ENCODE measurements around the gene CALHM5. TPM values are rescaled to one million over a fixed set of nuclear protein-coding genes. Genes with fewer than 3 reads are reported as not detected.

CALHM5 gene
- total and polyA plus RNA-seq, 2 donors = 1.7 to 8.6 TPM

DNA sequence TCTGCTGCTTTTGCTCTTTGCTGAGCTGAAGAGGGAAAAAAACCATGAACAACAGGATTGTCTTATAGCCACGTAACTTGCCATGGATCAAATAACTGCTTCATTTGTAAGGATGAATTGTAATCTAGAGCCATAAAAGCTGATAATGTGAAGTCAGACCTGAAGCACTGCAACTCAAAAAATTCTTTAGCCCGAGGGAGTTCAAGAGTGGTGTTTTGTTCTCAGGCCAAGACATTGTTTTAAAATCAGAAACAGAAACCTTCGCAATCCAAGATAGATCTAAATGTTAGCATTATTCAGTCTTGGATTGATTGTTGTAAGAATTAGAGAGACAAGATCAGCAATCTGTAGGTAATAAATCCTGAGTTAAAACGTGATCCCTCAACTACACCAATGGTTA, 34.2 kb downstream of the CALHM5 start, which contains the start of gene TRAPPC3L:
TSS of gene TRAPPC3L (minus strand) at position 34 of the 400 bp plus-strand sequence. CDS start 170 bp downstream, outside the sequence.
- WGBS = 34% methylated on average over 4 of the region's 4 CpGs
- DNase-seq (ENCODE audit: extremely low spot score) = no peak
- Histone ChIP-seq H3K4me3 (ENCODE audit: low read depth, low read length) (no peak within 1 kb of the TSS), H3K27ac (ENCODE audit: low read depth) (no peak within 1 kb of the TSS), H3K36me3 (ENCODE audit: insufficient read depth) (no peaks in the 10 kb centered on the region), H3K4me1 (ENCODE audit: insufficient read depth) (no peaks in the 10 kb centered on the region)

DNA sequence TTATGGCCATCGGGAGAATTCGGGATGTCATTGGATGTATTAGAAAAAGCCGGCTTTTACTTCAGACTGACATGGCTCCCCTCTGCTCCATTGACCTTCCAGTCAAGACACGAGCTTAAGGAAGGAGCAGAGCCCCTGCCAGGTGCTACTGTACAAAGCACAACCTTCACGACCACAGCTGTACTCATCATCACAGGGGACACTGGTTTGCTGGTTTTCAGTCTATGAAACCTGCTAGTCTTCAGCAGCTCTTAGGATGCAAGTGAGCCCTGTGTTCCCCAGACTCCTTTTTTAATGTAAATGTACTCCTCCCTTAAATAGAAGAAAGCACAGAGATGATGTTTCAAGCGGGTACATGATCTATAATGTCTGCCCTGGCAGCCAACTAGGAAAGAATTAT, 35.9 kb downstream of the CALHM5 start:
- H3K36me3 ChIP-seq (ENCODE audit: insufficient read depth) = no peaks in the 10 kb centered on the region
- no peak overlapping the region for H3K4me3 ChIP-seq (ENCODE audit: low read depth, low read length)
- no peak overlapping the region for H3K27ac ChIP-seq (ENCODE audit: low read depth)
- no peaks in the 10 kb centered on the region for H3K4me1 ChIP-seq (ENCODE audit: insufficient read depth)
- 82% methylated on average over 6 of the region's 6 CpGs for WGBS
- DNase-seq (ENCODE audit: extremely low spot score) = no peak

DNA sequence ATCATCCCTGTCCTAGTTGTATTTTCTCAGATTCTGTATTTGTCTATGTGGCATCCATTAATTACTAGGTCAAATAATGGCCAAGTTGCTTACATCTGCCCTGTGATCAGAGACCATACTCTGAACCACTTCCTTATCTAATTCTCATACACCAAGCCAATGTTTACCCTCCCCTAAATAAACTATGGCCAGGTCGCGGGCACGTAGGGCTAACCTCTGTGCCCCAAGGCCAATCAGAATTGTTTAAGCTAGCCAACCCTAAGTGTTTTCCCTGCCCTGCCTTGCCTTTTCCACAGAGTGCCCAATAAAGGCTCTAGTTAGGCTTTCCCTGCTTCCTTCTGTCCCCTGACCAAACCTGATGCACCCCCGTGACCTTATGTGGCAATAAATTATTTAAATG, 39.4 kb downstream of the CALHM5 start:
- Histone ChIP-seq H3K4me3 (ENCODE audit: low read depth, low read length) (no peak overlapping the region), H3K4me1 (ENCODE audit: insufficient read depth) (no peaks in the 10 kb centered on the region), H3K27ac (ENCODE audit: low read depth) (no peak overlapping the region), H3K36me3 (ENCODE audit: insufficient read depth) (no peaks in the 10 kb centered on the region)
- WGBS = 48% methylated on average over 4 of the region's 4 CpGs
- no peak for DNase-seq (ENCODE audit: extremely low spot score)

DNA sequence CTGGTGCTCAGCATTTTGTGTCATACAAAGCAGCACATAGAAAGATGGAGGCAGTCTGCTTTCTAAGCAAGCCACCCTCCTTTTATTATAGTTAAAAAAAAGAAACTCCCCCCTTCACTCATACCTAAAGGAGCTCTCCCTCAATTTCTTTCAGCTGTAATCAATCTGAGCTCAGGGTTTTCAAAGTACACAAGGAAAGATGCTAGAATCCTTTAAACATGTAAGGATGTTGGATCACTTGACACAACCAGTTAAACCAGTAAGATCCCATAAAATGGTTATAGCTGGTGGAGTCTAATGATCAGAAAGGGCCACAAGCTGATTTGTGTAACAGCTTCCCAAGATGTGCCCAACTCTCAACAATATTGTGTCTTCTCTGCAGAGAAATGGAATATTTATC, 42.0 kb downstream of the CALHM5 start, which contains the start of gene CALHM4:
TSS of gene CALHM4 (plus strand) at position 301 of the 400 bp plus-strand sequence. CDS start at position 344, 43 bp downstream.
- DNase-seq (ENCODE audit: extremely low spot score) = no peak
- no peak within 1 kb of the TSS for H3K27ac ChIP-seq (ENCODE audit: low read depth)
- no peaks in the 10 kb centered on the region for H3K36me3 ChIP-seq (ENCODE audit: insufficient read depth)
- no peaks in the 10 kb centered on the region for H3K4me1 ChIP-seq (ENCODE audit: insufficient read depth)
- H3K4me3 ChIP-seq (ENCODE audit: low read depth, low read length) = no peak within 1 kb of the TSS

DNA sequence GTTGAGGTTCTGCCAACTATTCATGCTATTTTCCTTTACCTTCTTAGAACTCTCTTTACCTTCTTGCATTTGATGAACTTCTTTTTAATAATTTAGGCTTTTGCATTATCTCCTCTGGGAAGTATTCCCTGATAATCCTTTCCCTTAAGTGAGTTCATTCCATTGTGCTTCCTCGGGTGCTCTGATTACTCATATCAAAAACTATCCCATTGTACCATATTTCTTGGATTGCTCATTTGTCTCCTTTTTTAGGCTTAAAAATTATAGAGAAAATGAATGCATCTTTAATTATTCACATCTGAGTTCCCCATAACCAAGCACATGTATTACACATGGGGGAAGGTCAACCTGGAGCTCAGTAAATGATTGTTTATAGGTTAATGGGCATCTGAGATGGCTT, 44.6 kb downstream of the CALHM5 start:
- WGBS = 61% methylated on average over 1 of the region's 1 CpG
- Histone ChIP-seq H3K36me3 (ENCODE audit: insufficient read depth) (no peaks in the 10 kb centered on the region), H3K4me3 (ENCODE audit: low read depth, low read length) (no peak overlapping the region), H3K27ac (ENCODE audit: low read depth) (no peak overlapping the region), H3K4me1 (ENCODE audit: insufficient read depth) (no peaks in the 10 kb centered on the region)
- DNase-seq (ENCODE audit: extremely low spot score) = no peak

DNA sequence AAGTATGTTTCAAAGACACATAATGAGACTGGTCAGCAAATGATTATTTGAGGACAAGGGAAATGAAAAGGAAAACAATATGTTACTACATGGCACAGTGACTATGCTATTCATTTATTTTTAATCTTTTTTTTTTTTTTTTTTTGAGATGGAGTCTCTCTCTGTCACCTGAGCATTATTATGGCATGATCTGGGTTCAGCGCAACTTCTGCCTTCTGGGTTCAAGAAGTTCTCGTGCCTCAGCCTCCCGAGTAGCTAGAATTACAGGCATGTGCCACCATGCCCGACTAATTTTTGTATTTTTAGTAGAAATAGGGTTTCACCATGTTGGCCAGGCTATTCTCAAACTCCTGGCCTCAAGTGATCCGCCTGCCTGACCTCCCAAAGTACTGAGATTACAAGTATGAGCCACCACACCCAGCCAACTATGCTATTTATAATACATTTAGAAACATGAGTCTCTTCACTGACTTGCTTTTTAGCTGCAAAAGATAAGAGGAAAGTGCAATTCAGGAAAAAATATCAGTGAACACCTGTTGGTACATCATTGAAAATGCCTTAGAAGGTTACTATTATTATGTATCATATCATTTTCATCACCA, 45.5 kb downstream of the CALHM5 start:
- Histone ChIP-seq H3K4me1 (ENCODE audit: insufficient read depth) (no peaks in the 10 kb centered on the region), H3K4me3 (ENCODE audit: low read depth, low read length) (no peak overlapping the region), H3K27ac (ENCODE audit: low read depth) (no peak overlapping the region), H3K36me3 (ENCODE audit: insufficient read depth) (no peaks in the 10 kb centered on the region)
- 88% methylated on average over 5 of the region's 5 CpGs for WGBS
- no peak for DNase-seq (ENCODE audit: extremely low spot score)

DNA sequence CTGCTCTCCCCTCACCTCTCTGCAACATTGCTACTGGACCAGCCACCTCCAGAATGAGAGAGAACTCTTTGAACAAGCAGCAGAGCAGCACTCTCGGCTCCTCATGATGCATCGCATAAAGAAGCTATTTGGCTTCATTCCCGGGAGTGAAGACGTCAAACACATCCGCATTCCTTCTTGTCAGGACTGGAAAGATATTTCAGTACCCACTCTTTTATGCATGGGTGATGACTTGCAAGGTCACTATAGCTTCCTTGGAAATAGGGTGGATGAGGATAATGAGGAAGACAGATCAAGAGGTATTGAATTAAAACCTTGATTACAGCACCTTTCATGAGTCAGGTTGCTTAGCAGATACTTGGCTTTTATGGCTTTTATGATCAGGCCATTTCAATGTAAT, 46.5 kb downstream of the CALHM5 start:
- H3K27ac ChIP-seq (ENCODE audit: low read depth) = no peak overlapping the region
- no peaks in the 10 kb centered on the region for H3K4me1 ChIP-seq (ENCODE audit: insufficient read depth)
- DNase-seq (ENCODE audit: extremely low spot score) = peak; percentile 43
- WGBS = 11% methylated on average over 5 of the region's 5 CpGs
- H3K4me3 ChIP-seq (ENCODE audit: low read depth, low read length) = no peak overlapping the region
- H3K36me3 ChIP-seq (ENCODE audit: insufficient read depth) = no peaks in the 10 kb centered on the region

DNA sequence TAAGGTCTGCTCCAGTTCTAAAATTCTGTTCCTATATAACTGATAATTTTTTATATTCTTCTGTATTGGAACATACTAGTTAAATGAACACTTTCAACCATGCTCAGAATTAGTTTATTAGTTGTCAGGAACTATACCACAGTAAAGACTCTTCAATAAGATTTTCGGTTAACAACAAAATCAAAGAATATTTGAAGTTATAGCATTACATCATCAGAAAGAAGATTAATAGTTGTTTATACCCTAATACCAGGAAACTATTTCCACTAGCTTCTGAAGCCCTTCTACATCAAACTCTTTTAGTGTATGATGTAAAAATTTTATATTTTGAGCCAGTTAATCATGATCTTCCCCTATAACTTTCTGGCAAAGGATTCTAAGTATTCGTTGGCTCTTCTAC, 48.7 kb downstream of the CALHM5 start:
- DNase-seq (ENCODE audit: extremely low spot score) = no peak
- H3K27ac ChIP-seq (ENCODE audit: low read depth) = no peak overlapping the region
- no peaks in the 10 kb centered on the region for H3K36me3 ChIP-seq (ENCODE audit: insufficient read depth)
- H3K4me1 ChIP-seq (ENCODE audit: insufficient read depth) = peaks cover 2% of the 10 kb centered on the region
- H3K4me3 ChIP-seq (ENCODE audit: low read depth, low read length) = no peak overlapping the region
- WGBS = 50% methylated on average over 2 of the region's 2 CpGs

DNA sequence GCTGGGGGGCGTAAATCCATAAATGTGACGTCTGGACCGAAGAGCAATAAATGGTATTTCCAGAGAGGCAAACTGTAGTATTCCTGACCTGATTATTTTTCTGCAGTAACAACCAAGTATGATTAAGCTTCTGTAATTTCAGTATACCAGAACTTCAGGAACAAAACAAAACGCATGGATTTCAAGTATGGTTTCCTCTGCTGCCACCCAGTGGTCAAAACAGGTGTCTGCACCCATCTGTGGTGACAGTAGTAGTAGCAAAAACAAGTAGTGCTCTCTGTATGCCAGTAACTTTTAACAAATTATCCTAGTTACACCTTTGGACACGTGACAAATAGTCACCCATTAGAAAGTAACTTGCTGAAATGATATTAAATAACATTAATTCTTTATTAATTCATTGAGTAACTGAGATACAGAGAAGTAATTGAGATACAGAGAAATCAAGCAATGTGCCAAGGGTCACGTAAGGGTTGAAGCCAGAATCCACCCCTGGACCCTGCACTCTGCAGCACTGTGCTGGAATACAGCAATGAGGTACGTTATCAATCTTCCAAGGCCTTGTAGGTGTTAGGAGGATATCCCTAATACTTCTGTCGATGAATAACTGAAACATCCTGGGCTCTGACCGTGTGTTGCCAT, 50.1 kb downstream of the CALHM5 start:
- Histone ChIP-seq H3K4me3 (ENCODE audit: low read depth, low read length) (no peak overlapping the region), H3K36me3 (ENCODE audit: insufficient read depth) (no peaks in the 10 kb centered on the region), H3K27ac (ENCODE audit: low read depth) (no peak overlapping the region), H3K4me1 (ENCODE audit: insufficient read depth) (peaks cover 2% of the 10 kb centered on the region)
- 39% methylated on average over 9 of the region's 9 CpGs for WGBS
- peak; percentile 52 for DNase-seq (ENCODE audit: extremely low spot score)

DNA sequence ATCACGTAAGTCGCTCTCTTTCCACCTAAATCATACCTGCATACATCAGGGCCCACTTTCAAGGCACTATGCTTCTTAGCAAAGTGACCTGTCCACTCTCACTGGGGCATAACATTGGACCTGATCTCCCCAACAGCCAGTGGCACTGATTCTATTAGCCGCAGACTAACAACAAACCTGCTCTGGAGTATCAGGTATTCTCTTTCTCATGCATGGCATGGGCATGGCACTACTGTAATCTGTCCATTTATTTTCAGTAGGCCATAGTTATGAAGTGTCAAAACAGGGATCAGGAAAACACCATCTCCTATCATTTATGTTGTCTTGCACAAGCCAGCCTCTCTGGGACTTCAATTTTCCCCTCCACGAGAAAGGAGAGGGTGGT, 50.6 kb downstream of the CALHM5 start:
- no peak overlapping the region for H3K4me3 ChIP-seq (ENCODE audit: low read depth, low read length)
- no peak overlapping the region for H3K27ac ChIP-seq (ENCODE audit: low read depth)
- WGBS = 87% methylated on average over 4 of the region's 4 CpGs
- no peak for DNase-seq (ENCODE audit: extremely low spot score)
- no peaks in the 10 kb centered on the region for H3K36me3 ChIP-seq (ENCODE audit: insufficient read depth)
- H3K4me1 ChIP-seq (ENCODE audit: insufficient read depth) = peaks cover 2% of the 10 kb centered on the region

DNA sequence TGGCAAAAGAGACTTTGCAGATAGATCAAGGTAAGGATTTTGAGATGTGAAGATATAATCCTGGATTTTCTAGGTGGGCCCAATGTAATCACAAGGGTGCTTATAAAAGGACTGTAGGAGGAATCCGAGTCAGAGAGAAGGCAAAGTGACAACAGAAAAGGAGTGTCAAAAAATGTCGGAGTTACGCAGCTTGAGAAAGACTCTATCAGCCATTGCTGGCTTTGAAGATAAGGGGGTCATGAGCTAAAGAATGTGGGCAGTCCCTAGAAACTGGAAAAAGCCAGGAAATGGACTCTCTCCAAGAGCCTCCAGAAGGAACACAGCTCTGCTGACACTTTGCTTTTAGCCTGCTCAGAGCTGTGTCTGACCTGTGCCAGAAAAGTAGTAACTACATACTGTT, 51.2 kb downstream of the CALHM5 start:
- no peak overlapping the region for H3K4me3 ChIP-seq (ENCODE audit: low read depth, low read length)
- no peak overlapping the region for H3K27ac ChIP-seq (ENCODE audit: low read depth)
- 31% methylated on average over 3 of the region's 3 CpGs for WGBS
- H3K4me1 ChIP-seq (ENCODE audit: insufficient read depth) = peaks cover 2% of the 10 kb centered on the region
- H3K36me3 ChIP-seq (ENCODE audit: insufficient read depth) = no peaks in the 10 kb centered on the region
- DNase-seq (ENCODE audit: extremely low spot score) = no peak

DNA sequence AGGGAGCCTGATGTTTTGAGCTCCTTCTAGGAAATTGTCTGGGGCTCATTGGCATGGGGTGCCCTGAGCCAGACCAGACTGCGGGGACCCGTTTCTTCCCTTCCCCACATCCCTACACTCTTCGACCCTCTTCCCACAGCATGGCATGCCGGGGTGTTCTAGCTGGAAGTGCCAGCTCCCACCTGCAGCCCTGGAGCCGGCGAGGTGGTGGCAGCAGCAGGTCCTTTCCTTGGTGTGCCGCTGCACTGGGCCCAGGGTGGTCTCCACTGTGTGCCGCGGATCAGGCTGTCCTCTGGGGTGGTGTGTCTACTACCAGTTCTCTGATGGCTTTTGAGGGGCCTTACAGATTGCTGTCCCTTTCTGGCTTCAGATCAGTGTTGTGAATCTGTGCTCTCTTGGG, 52.4 kb downstream of the CALHM5 start:
- 92% methylated on average over 9 of the region's 9 CpGs for WGBS
- no peaks in the 10 kb centered on the region for H3K36me3 ChIP-seq (ENCODE audit: insufficient read depth)
- no peak overlapping the region for H3K27ac ChIP-seq (ENCODE audit: low read depth)
- H3K4me1 ChIP-seq (ENCODE audit: insufficient read depth) = peaks cover 2% of the 10 kb centered on the region
- DNase-seq (ENCODE audit: extremely low spot score) = no peak
- no peak overlapping the region for H3K4me3 ChIP-seq (ENCODE audit: low read depth, low read length)

DNA sequence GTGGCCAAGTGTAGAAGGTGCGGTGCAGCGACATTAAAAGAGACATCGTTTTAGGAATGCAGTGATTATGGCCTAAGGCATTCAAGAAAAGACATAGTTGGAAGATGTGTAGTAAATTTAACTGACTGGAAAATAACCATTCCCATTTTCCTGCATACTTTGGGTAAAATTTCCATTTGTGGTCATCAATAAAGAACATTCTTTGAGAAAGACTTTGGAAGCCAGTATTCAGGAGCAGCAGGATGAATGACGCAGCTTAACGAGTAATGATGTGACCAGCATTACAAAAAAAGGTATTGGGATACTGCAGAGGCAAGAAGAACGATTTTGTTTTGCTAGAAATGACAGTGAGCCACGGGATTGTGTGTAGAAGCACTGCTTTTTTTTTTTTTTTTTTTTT, 52.9 kb downstream of the CALHM5 start:
- WGBS = 85% methylated on average over 7 of the region's 7 CpGs
- DNase-seq (ENCODE audit: extremely low spot score) = no peak

More for the DNA sequence above, 52.9 kb downstream of the CALHM5 start:
- Histone ChIP-seq H3K4me3 (ENCODE audit: low read depth, low read length) (no peak overlapping the region), H3K36me3 (ENCODE audit: insufficient read depth) (no peaks in the 10 kb centered on the region), H3K27ac (ENCODE audit: low read depth) (no peak overlapping the region), H3K4me1 (ENCODE audit: insufficient read depth) (peaks cover 2% of the 10 kb centered on the region)
